Smooth muscle cell (in vitro differentiated cells): ENCODE data around the gene GALNT17. TPM values are rescaled to one million over a fixed set of nuclear protein-coding genes. Genes with fewer than 3 reads are reported as not detected.

ENCODE experiments used
- DNase-seq: peaks from one replicate; lab custom pipeline; 2025; ENCODE audit not compliant: unreplicated experiment; lab: John Stamatoyannopoulos, UW
- H2AFZ ChIP-seq: fragments of 200-600 bp; sonication (generic); 2 replicates; pipeline ENCODE4 v1.6.0; 2016; ENCODE audit warnings: antibody characterized with exemption, low read depth, mild to moderate bottlenecking
- H3F3A ChIP-seq: fragments of 200-600 bp; sonication (generic); 2 replicates; pipeline ENCODE4 v1.6.0; 2017; ENCODE audit warnings: antibody characterized with exemption, low read depth
- H3K27ac ChIP-seq: fragments of 200-600 bp; sonication (generic); 2 replicates; pipeline ENCODE4 v1.5.1; 2016; ENCODE audit warnings: low read depth, mild to moderate bottlenecking
- H3K27me3 ChIP-seq: fragments of 200-600 bp; sonication (generic); 2 replicates; pipeline ENCODE4 v1.6.1; 2016; ENCODE audit warnings: low read depth, mild to moderate bottlenecking
- H3K36me3 ChIP-seq: fragments of 200-600 bp; sonication (generic); 2 replicates; pipeline ENCODE4 v1.5.1; 2016; ENCODE audit warnings: low read depth
- H3K4me1 ChIP-seq: fragments of 200-600 bp; sonication (generic); 2 replicates; pipeline ENCODE4 v1.5.1; 2016; ENCODE audit warnings: low read depth
- H3K4me2 ChIP-seq: fragments of 200-600 bp; sonication (generic); 2 replicates; pipeline ENCODE4 v1.6.0; 2016; ENCODE audit warnings: mild to moderate bottlenecking
- H3K4me3 ChIP-seq: fragments of 200-600 bp; sonication (generic); 2 replicates; pipeline ENCODE4 v1.5.1; 2016; ENCODE audit warnings: mild to moderate bottlenecking
- H3K79me2 ChIP-seq: fragments of 200-600 bp; sonication (generic); 2 replicates; pipeline ENCODE4 v1.6.0; 2016; ENCODE audit warnings: low read depth, mild to moderate bottlenecking
- H3K9ac ChIP-seq: fragments of 200-600 bp; sonication (generic); 2 replicates; pipeline ENCODE4 v1.6.0; 2016; ENCODE audit warnings: low read depth
- H3K9me3 ChIP-seq: fragments of 200-600 bp; sonication (generic); replicated peaks from 2 replicates; pipeline ENCODE4 v1.5.1; 2016; ENCODE audit warnings: low read depth
- H4K20me1 ChIP-seq: fragments of 200-600 bp; sonication (generic); 2 replicates; pipeline ENCODE4 v1.6.0; 2016; ENCODE audit warnings: low read depth
- CTCF ChIP-seq: fragments of 200-600 bp; sonication (generic); IDR thresholded peaks from 2 replicates; pipeline ENCODE4 v1.5.1; 2017; ENCODE audit warnings: borderline replicate concordance, mild to moderate bottlenecking, antibody characterized with exemption; ENCODE audit not compliant: insufficient read depth, poor library complexity, severe bottlenecking
- WGBS: methylation state at CpG from one replicate; pipeline ENCODE4 v1.1.7; 2016; ENCODE audit warnings: low lambda C conversion rate; 5-methylcytosine and 5-hydroxymethylcytosine counted together
- polyA plus RNA-seq: library from polyadenylated mRNA; unstranded; fragments of >200 nt; fragmentation: Nextera tagmentation; extraction: Ambion mirVana; gene quantifications from 2 replicates; pipeline ENCODE4 v1.2.1, GENCODE V29; 2016
- total RNA-seq: library from RNA; depleted of rRNA; stranded (reverse); fragments of >200 nt; gene quantifications from 2 replicates; pipeline ENCODE4 v1.2.3, GENCODE V29; 2014

GALNT17 gene
- total and polyA plus RNA-seq, 2 experiments from 2014 or later: 0.38 to 0.45 TPM

- H3K79me2 ChIP-seq: no peaks in the 10 kb centered on the region
- H2AFZ ChIP-seq: no peak overlapping the region
- H3K4me1 ChIP-seq: peaks cover 8% of the 10 kb centered on the region
- H3K27me3 ChIP-seq: peaks cover 14% of the 10 kb centered on the region
- H3K9ac ChIP-seq: no peak overlapping the region
- H3K4me3 ChIP-seq: no peak overlapping the region
- no peak for DNase-seq
- H4K20me1 ChIP-seq: no peaks in the 10 kb centered on the region
- TF ChIP-seq CTCF: no peak
- no peak overlapping the region for H3K4me2 ChIP-seq
- 87% methylated on average over 10 of the region's 10 CpGs for WGBS
- H3K9me3 ChIP-seq: no peaks in the 10 kb centered on the region
- no peak overlapping the region for H3K27ac ChIP-seq
- H3F3A ChIP-seq: no peaks in the 10 kb centered on the region
- H3K36me3 ChIP-seq: no peaks in the 10 kb centered on the region
These were observed 197.2 kb downstream of the GALNT17 start for GRCh38 chr7:71329030-71329660.

- Histone ChIP-seq H4K20me1 (no peaks in the 10 kb centered on the region), H3K4me2 (no peak overlapping the region), H3K4me3 (no peak overlapping the region), H3K79me2 (no peaks in the 10 kb centered on the region), H3K36me3 (no peaks in the 10 kb centered on the region), H3K9ac (no peak overlapping the region), H2AFZ (no peak overlapping the region), H3K27me3 (peaks cover 15% of the 10 kb centered on the region), H3K27ac (no peak overlapping the region), H3K9me3 (no peaks in the 10 kb centered on the region), H3F3A (no peaks in the 10 kb centered on the region), H3K4me1 (no peaks in the 10 kb centered on the region)
- WGBS: 83% methylated on average over 4 of the region's 4 CpGs
- no peak for DNase-seq
- TF ChIP-seq CTCF: no peak
These were observed 200.3 kb downstream of the GALNT17 start for GRCh38 chr7:71332207-71332606.

- no peaks in the 10 kb centered on the region for H3F3A ChIP-seq
- H3K36me3 ChIP-seq: no peaks in the 10 kb centered on the region
- no peaks in the 10 kb centered on the region for H3K4me1 ChIP-seq
- no peak overlapping the region for H3K4me3 ChIP-seq
- H3K79me2 ChIP-seq: no peaks in the 10 kb centered on the region
- no peak overlapping the region for H2AFZ ChIP-seq
- no peak for TF ChIP-seq CTCF
- H3K9me3 ChIP-seq: no peaks in the 10 kb centered on the region
- no peaks in the 10 kb centered on the region for H4K20me1 ChIP-seq
- no peak overlapping the region for H3K9ac ChIP-seq
- H3K27me3 ChIP-seq: peaks cover 15% of the 10 kb centered on the region
- no peak for DNase-seq
- WGBS: 61% methylated on average over 1 of the region's 1 CpG
- no peak overlapping the region for H3K27ac ChIP-seq
- no peak overlapping the region for H3K4me2 ChIP-seq
These were observed 202.6 kb downstream of the GALNT17 start for GRCh38 chr7:71334541-71334940.

- Histone ChIP-seq H3K79me2 (no peaks in the 10 kb centered on the region), H3K4me3 (no peak overlapping the region), H3K4me2 (no peak overlapping the region), H3F3A (no peaks in the 10 kb centered on the region), H3K9me3 (no peaks in the 10 kb centered on the region), H3K27me3 (peaks cover 3% of the 10 kb centered on the region), H4K20me1 (no peaks in the 10 kb centered on the region), H3K4me1 (no peaks in the 10 kb centered on the region), H3K27ac (no peak overlapping the region), H3K9ac (no peak overlapping the region), H3K36me3 (no peaks in the 10 kb centered on the region), H2AFZ (no peak overlapping the region)
- no peak for DNase-seq
- no peak for TF ChIP-seq CTCF
- 80% methylated on average over 2 of the region's 2 CpGs for WGBS
These were observed 206.9 kb downstream of the GALNT17 start for GRCh38 chr7:71338866-71339265.
